Measurements from ENCODE around the gene EPS8.
"Not testable (repeated sequence)": the region's sequence is repeated elsewhere in the genome, so short reads cannot be mapped to it uniquely, and the experiment has no call there.

The EPS8 gene

GRCh38 chr12:15756822-15757221 is 32.4 kb downstream of the EPS8 start:
- no peak for DNase-seq (ENCODE audit: low spot score)

GRCh38 chr12:15754233-15754632 is 35.0 kb downstream of the EPS8 start:
- DNase-seq (ENCODE audit: low spot score): no peak

- no peak for DNase-seq (ENCODE audit: low spot score)
Measured at GRCh38 chr12:15752785-15753184, 36.4 kb downstream of the EPS8 start.

GRCh38 chr12:15751741-15752140 is 37.4 kb downstream of the EPS8 start:
- no peak for DNase-seq (ENCODE audit: low spot score)

- no peak for DNase-seq (ENCODE audit: low spot score)
Measured at GRCh38 chr12:15749937-15750336, 39.3 kb downstream of the EPS8 start.

GRCh38 chr12:15741870-15742269 is 47.3 kb downstream of the EPS8 start:
- not testable (repeated sequence) for DNase-seq (ENCODE audit: low spot score)

GRCh38 chr12:15741082-15741481 is 48.1 kb downstream of the EPS8 start:
- no peak for DNase-seq (ENCODE audit: low spot score)

GRCh38 chr12:15740389-15740788 is 48.8 kb downstream of the EPS8 start:
- DNase-seq (ENCODE audit: low spot score): not testable (repeated sequence)

GRCh38 chr12:15738438-15739015 is 50.7 kb downstream of the EPS8 start:
- no peak for DNase-seq (ENCODE audit: low spot score)

- no peak for DNase-seq (ENCODE audit: low spot score)
Measured at GRCh38 chr12:15735837-15736615, 53.2 kb downstream of the EPS8 start.

GRCh38 chr12:15733136-15733535 is 56.1 kb downstream of the EPS8 start:
- DNase-seq (ENCODE audit: low spot score): no peak

- peak; percentile 16 for DNase-seq (ENCODE audit: low spot score)
Measured at GRCh38 chr12:15732341-15733061, 56.7 kb downstream of the EPS8 start.

GRCh38 chr12:15731940-15732339 is 57.2 kb downstream of the EPS8 start:
- DNase-seq (ENCODE audit: low spot score): no peak

- DNase-seq (ENCODE audit: low spot score): no peak
Measured at GRCh38 chr12:15729097-15729496, 60.1 kb downstream of the EPS8 start.

GRCh38 chr12:15728118-15728598 is 61.0 kb downstream of the EPS8 start:
- DNase-seq (ENCODE audit: low spot score): no peak

- DNase-seq (ENCODE audit: low spot score): no peak
Measured at GRCh38 chr12:15726878-15727150, 62.4 kb downstream of the EPS8 start.

- DNase-seq (ENCODE audit: low spot score): no peak
Measured at GRCh38 chr12:15726027-15726877, 62.9 kb downstream of the EPS8 start.

GRCh38 chr12:15722951-15723350 is 66.2 kb downstream of the EPS8 start:
- no peak for DNase-seq (ENCODE audit: low spot score)

GRCh38 chr12:15721316-15722115 is 67.7 kb downstream of the EPS8 start:
- DNase-seq (ENCODE audit: low spot score): no peak

- DNase-seq (ENCODE audit: low spot score): no peak
Measured at GRCh38 chr12:15720295-15720694, 68.9 kb downstream of the EPS8 start.

GRCh38 chr12:15719230-15719629 is 70.0 kb downstream of the EPS8 start:
- no peak for DNase-seq (ENCODE audit: low spot score)
